IPS-11a (cell line): ENCODE data around the gene TECR.
"Not testable (repeated sequence)": the region's sequence is repeated elsewhere in the genome, so short reads cannot be mapped to it uniquely, and the experiment has no call there.

Experiments used
- H3K4me3 ChIP-seq: one replicate; pipeline ENCODE4 v1.5.1; 2013; ENCODE audit warnings: low read depth, low read length, control low read depth

Gene TECR

GRCh38 chr19:14580623-14581237, 51.3 kb downstream of the TECR start:
- no peak overlapping the region for H3K4me3 ChIP-seq

GRCh38 chr19:14582894-14583340, 53.5 kb downstream of the TECR start, which contains the start of gene CLEC17A:
Gene CLEC17A, plus strand, starts transcription at chr19:14583084. Its CDS starts 77 bp downstream, at chr19:14583161.
- no peak within 1 kb of the TSS for H3K4me3 ChIP-seq

GRCh38 chr19:14584372-14584771, 55.0 kb downstream of the TECR start:
- not testable (repeated sequence) for H3K4me3 ChIP-seq

GRCh38 chr19:14585187-14585586, 55.8 kb downstream of the TECR start:
- H3K4me3 ChIP-seq, result not testable (repeated sequence)

GRCh38 chr19:14589433-14589832, 60.0 kb downstream of the TECR start:
- not testable (repeated sequence) for H3K4me3 ChIP-seq

- H3K4me3 ChIP-seq, result no peak overlapping the region
Measured at GRCh38 chr19:14595558-14595957, 66.2 kb downstream of the TECR start.

- H3K4me3 ChIP-seq, result no peak overlapping the region
Measured at GRCh38 chr19:14599548-14600147, 70.3 kb downstream of the TECR start.

GRCh38 chr19:14603990-14604387, 74.6 kb downstream of the TECR start:
- H3K4me3 ChIP-seq, result no peak overlapping the region

GRCh38 chr19:14606627-14607026, 77.2 kb downstream of the TECR start:
- no peak overlapping the region for H3K4me3 ChIP-seq

- H3K4me3 ChIP-seq, result no peak overlapping the region
Measured at GRCh38 chr19:14611051-14611450, 81.7 kb downstream of the TECR start.

GRCh38 chr19:14612242-14612641, 82.8 kb downstream of the TECR start:
- not testable (repeated sequence) for H3K4me3 ChIP-seq

- H3K4me3 ChIP-seq, result no peak overlapping the region
Measured at GRCh38 chr19:14612657-14613056, 83.3 kb downstream of the TECR start.

- H3K4me3 ChIP-seq, result not testable (repeated sequence)
Measured at GRCh38 chr19:14613399-14614098, 84.2 kb downstream of the TECR start.

- H3K4me3 ChIP-seq, result no peak overlapping the region
Measured at GRCh38 chr19:14614099-14614412, 84.7 kb downstream of the TECR start.
